CD14-positive monocyte (primary cell): ENCODE measurements around the gene BCAP29. TPM values are rescaled to one million over a fixed set of nuclear protein-coding genes. Genes with fewer than 3 reads are reported as not detected.

ENCODE experiments used
- DNase-seq, 3 donors: peaks; one replicate each; pipeline ENCODE4 v3.0.0-alpha.2; 2011 to 2022
- H2AFZ ChIP-seq: 2 replicates; pipeline ENCODE4 v1.6.0; 2012; ENCODE audit warnings: mild to moderate bottlenecking, low read depth, low read length, inconsistent platforms; ENCODE audit not compliant: insufficient read depth, poor library complexity, severe bottlenecking
- H3K27ac ChIP-seq, 2 donors: 1 replicate in 1 of 2; 2 replicates in 1 of 2; pipeline ENCODE4 v1.5.1; 2012 to 2013; ENCODE audit warnings: low read length in 2 of 2, control low read depth in 1 of 2, inconsistent platforms in 1 of 2, low read depth in 1 of 2, mild to moderate bottlenecking in 1 of 2
- H3K27me3 ChIP-seq, 2 donors: one replicate each; pipeline versions ENCODE4 v1.6.0 to v1.6.1; 2011 to 2013; ENCODE audit warnings: low read length in 2 of 2; ENCODE audit not compliant: control insufficient read depth in 2 of 2, insufficient read depth in 2 of 2
- H3K36me3 ChIP-seq, 2 donors: replicated peaks in 1 of 2; 1 replicate in 1 of 2; 2 replicates in 1 of 2; pipeline versions ENCODE4 v1.5.1 to v1.6.1; 2012 to 2013; ENCODE audit warnings: low read length in 2 of 2, control low read depth in 1 of 2, inconsistent platforms in 1 of 2, mild to moderate bottlenecking in 1 of 2; ENCODE audit not compliant: insufficient read depth in 2 of 2, control insufficient read depth in 1 of 2
- H3K4me1 ChIP-seq, 2 donors: 1 replicate in 1 of 2; 2 replicates in 1 of 2; pipeline versions ENCODE4 v1.5.1 to v1.6.1; 2012 to 2013; ENCODE audit warnings: low read length in 2 of 2, control low read depth in 1 of 2, inconsistent platforms in 1 of 2, mild to moderate bottlenecking in 1 of 2, moderate library complexity in 1 of 2; ENCODE audit not compliant: insufficient read depth in 2 of 2, control insufficient read depth in 1 of 2
- H3K4me2 ChIP-seq: replicated peaks from 2 replicates; pipeline ENCODE3; 2012; ENCODE audit warnings: low read length, moderate library complexity, mild to moderate bottlenecking; ENCODE audit not compliant: poor library complexity, severe bottlenecking; ENCODE audit errors: extremely low read depth
- H3K4me3 ChIP-seq, 3 experiments: fragments of 200-600 bp in 1 of 3; sonication (generic) in 1 of 3; replicated peaks in 1 of 3; 1 replicate in 2 of 3; 2 replicates in 1 of 3; pipeline ENCODE4 v1.5.1; 2011 to 2013; ENCODE audit warnings: low read length in 3 of 3, mild to moderate bottlenecking in 3 of 3, control low read depth in 2 of 3, low read depth in 2 of 3, inconsistent platforms in 1 of 3, moderate library complexity in 1 of 3
- H3K79me2 ChIP-seq: 2 replicates; pipeline ENCODE4 v1.6.0; 2012; ENCODE audit warnings: mild to moderate bottlenecking, control low read depth, inconsistent platforms, low read length, moderate library complexity; ENCODE audit not compliant: insufficient read depth
- H3K9ac ChIP-seq: 2 replicates; pipeline ENCODE4 v1.6.0; 2017; ENCODE audit warnings: low read length, mild to moderate bottlenecking; ENCODE audit not compliant: insufficient read depth, poor library complexity, severe bottlenecking
- H3K9me3 ChIP-seq, 2 donors: replicated peaks in 1 of 2; 1 replicate in 1 of 2; 2 replicates in 1 of 2; pipeline versions ENCODE4 v1.5.1 to v1.6.1; 2012 to 2013; ENCODE audit warnings: low read length in 2 of 2, control low read depth in 1 of 2; ENCODE audit not compliant: control insufficient read depth in 1 of 2, insufficient read depth in 1 of 2
- H4K20me1 ChIP-seq: 2 replicates; pipeline ENCODE4 v1.6.0; 2012; ENCODE audit warnings: mild to moderate bottlenecking, low read length, control low read depth, moderate library complexity; ENCODE audit not compliant: insufficient read depth
- H3K27ac Mint-ChIP-seq, 7 donors: one replicate each; pipeline ENCODE4 v1.8.0; 2020; ENCODE audit warnings: mild to moderate bottlenecking in 7 of 7, mixed read lengths in 7 of 7, moderate library complexity in 6 of 7, inconsistent platforms in 2 of 7
- H3K27me3 Mint-ChIP-seq, 3 donors: one replicate each; pipeline ENCODE4 v1.8.0; 2021 to 2022; ENCODE audit warnings: low read depth in 3 of 3, mild to moderate bottlenecking in 3 of 3, mixed read lengths in 3 of 3, moderate library complexity in 3 of 3, inconsistent platforms in 1 of 3
- H3K36me3 Mint-ChIP-seq, 2 donors: one replicate each; pipeline ENCODE4 v1.8.0; 2020; ENCODE audit warnings: mixed read lengths in 2 of 2, inconsistent platforms in 1 of 2, mild to moderate bottlenecking in 1 of 2
- H3K4me1 Mint-ChIP-seq: one replicate; pipeline ENCODE4 v1.8.0; 2020; ENCODE audit warnings: mild to moderate bottlenecking, mixed read lengths
- H3K4me3 Mint-ChIP-seq, 2 donors: one replicate each; pipeline ENCODE4 v1.8.0; 2020; ENCODE audit warnings: mild to moderate bottlenecking in 2 of 2, mixed read lengths in 2 of 2, moderate library complexity in 1 of 2
- H3K9me3 Mint-ChIP-seq, 7 donors: one replicate each; pipeline ENCODE4 v1.8.0; 2020 to 2022; ENCODE audit warnings: mixed read lengths in 7 of 7, mild to moderate bottlenecking in 6 of 7, moderate library complexity in 6 of 7, inconsistent platforms in 2 of 7
- WGBS: methylation state at CpG from one replicate; pipeline ENCODE4 v1.1.5; 2013; ENCODE audit warnings: missing lambda C conversion rate; ENCODE audit not compliant: insufficient coverage; 5-methylcytosine and 5-hydroxymethylcytosine counted together
- intact Hi-C, 2 donors: fragments of 100-400 bp; cut with micrococcal nuclease; formaldehyde crosslinking; loops; one replicate each; pipeline versions ENCODE4 v1.15.0 to v1.15.1; 2023
- polyA plus RNA-seq, 3 donors: library from polyadenylated mRNA; depleted of rRNA in 1 of 3; unstranded in 2 of 3; stranded (reverse) in 1 of 3; fragments of 300-500 nt in 2 of 3; fragments of >200 nt in 1 of 3; fragmentation: Illumina TruSeq in 2 of 3; gene quantifications; 1 replicate in 2 of 3; 2 replicates in 1 of 3; pipeline ENCODE4 v1.2.3, GENCODE V29; 2012 to 2021
- TF ChIP-seq, protein P1 (sequence below): fragments of 200-600 bp; IDR thresholded peaks from one replicate; pipeline ENCODE4 v1.8.0; 2022; ENCODE audit warnings: antibody characterized with exemption, mild to moderate bottlenecking

Gene BCAP29
- polyA plus RNA-seq, 3 donors = 35.2 to 76.0 (median 58.8) TPM

DNA sequence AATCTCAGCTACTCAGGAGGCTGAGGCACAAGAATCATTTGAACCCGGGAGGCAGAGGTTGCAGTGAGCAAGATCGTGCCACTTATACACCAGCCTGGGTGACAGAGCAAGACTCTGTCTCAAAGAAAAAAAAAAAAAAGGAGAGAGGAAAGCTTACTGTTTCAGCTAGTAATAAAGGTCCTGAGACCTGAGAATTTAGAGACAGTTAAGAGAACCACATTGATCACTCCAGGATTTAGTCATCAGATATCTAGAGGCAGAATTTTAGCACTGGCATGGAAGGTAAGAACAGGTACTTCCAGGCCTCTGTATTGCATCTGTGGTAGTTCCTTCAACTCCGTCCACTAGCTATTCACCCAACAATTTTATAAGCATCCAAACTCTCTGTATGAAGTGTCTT lies 24.2 kb upstream of the BCAP29 start:
- Histone ChIP-seq H4K20me1 (peaks cover 10% of the 10 kb centered on the region), H2AFZ (no peak overlapping the region), H3K4me1 (peaks cover 2 to 6% of the 10 kb centered on the region in 2 donors), H3K27me3 (no peaks in the 10 kb centered on the region), H3K27ac (no peak overlapping the region), H3K4me3 (no peak overlapping the region), H3K36me3 (peaks cover 41 to 71% of the 10 kb centered on the region in 2 donors), H3K9ac (no peak overlapping the region), H3K4me2 (no peak overlapping the region), H3K79me2 (peaks cover 36% of the 10 kb centered on the region), H3K9me3 (no peaks in the 10 kb centered on the region)
- Mint-ChIP-seq H3K4me3 (no peak overlapping the region), H3K4me1 (peaks cover 9% of the 10 kb centered on the region), H3K27me3 (no peaks in the 10 kb centered on the region), H3K36me3 (peaks cover 51 to 67% of the 10 kb centered on the region in 2 donors), H3K9me3 (no peaks in the 10 kb centered on the region), H3K27ac (peak overlapping the region in 1 of 7 donors; percentile 59)
- DNase-seq = no peak
- WGBS = 100% methylated on average over 1 of the region's 3 CpGs
- TF ChIP-seq, protein P1, sequence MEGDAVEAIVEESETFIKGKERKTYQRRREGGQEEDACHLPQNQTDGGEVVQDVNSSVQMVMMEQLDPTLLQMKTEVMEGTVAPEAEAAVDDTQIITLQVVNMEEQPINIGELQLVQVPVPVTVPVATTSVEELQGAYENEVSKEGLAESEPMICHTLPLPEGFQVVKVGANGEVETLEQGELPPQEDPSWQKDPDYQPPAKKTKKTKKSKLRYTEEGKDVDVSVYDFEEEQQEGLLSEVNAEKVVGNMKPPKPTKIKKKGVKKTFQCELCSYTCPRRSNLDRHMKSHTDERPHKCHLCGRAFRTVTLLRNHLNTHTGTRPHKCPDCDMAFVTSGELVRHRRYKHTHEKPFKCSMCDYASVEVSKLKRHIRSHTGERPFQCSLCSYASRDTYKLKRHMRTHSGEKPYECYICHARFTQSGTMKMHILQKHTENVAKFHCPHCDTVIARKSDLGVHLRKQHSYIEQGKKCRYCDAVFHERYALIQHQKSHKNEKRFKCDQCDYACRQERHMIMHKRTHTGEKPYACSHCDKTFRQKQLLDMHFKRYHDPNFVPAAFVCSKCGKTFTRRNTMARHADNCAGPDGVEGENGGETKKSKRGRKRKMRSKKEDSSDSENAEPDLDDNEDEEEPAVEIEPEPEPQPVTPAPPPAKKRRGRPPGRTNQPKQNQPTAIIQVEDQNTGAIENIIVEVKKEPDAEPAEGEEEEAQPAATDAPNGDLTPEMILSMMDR = no peak
- intact Hi-C loops = no loop called here

DNA sequence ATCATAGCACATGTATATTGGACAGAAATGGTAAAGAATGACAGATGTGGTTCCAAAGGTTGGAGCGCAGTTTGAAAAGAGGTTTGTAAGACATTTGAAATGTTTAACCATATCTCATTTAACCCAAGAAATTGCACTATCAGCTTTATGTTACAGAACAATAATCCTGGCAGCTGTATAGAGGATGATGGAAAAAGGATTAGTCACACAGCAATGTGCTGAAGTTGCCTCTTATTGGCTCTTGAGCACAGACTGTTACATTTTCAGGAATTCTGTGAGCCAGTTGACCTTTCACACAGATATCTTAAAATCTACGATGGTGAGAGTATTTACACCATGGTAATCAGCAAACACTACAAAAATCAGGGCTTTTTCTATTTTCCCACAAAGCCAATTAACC lies 20.2 kb upstream of the BCAP29 start:
- intact Hi-C loops = loop anchor here (10.0 kb wide), 3 partner anchors 185 to 1685 kb away; partner anchors contain the start of genes ATXN7L1 (in 1 of the 2), CBLL1 (in 1 of the 2) and DLD (in 1 of the 2)
- Histone ChIP-seq H3K9ac (no peak overlapping the region), H3K27me3 (no peaks in the 10 kb centered on the region), H3K79me2 (peaks cover 60% of the 10 kb centered on the region), H2AFZ (no peak overlapping the region), H3K4me3 (no peak overlapping the region), H3K36me3 (peaks cover 19 to 34% of the 10 kb centered on the region in 2 donors), H3K9me3 (no peaks in the 10 kb centered on the region), H4K20me1 (peaks cover 6% of the 10 kb centered on the region), H3K27ac (peak overlapping the region in 1 of 2 donors; percentile 23), H3K4me1 (peaks cover 25 to 37% of the 10 kb centered on the region in 2 donors), H3K4me2 (no peak overlapping the region)
- Mint-ChIP-seq H3K4me3 (no peak overlapping the region), H3K27ac (no peak overlapping the region), H3K4me1 (peaks cover 39% of the 10 kb centered on the region), H3K9me3 (no peaks in the 10 kb centered on the region), H3K36me3 (peaks cover 30 to 33% of the 10 kb centered on the region in 2 donors), H3K27me3 (no peaks in the 10 kb centered on the region)
- no CpG with 5 or more reads among the region's 2 CpGs for WGBS
- TF ChIP-seq, protein P1 = no peak
- DNase-seq = no peak
